Stomach smooth muscle (tissue), 2 donors: Measurements from ENCODE around the gene CABLES2.

Source experiments
- H3K27ac ChIP-seq: one replicate; pipeline ENCODE4 v1.7.0; 2013; ENCODE audit warnings: mild to moderate bottlenecking, low read length, inconsistent platforms
- H3K27me3 ChIP-seq, 2 donors: one replicate each; pipeline ENCODE4 v1.7.0; 2013; ENCODE audit warnings: low read length in 2 of 2; ENCODE audit not compliant: insufficient read depth in 2 of 2, control insufficient read depth in 1 of 2
- H3K36me3 ChIP-seq, 2 donors: one replicate each; pipeline ENCODE4 v1.7.0; 2013; ENCODE audit warnings: low read length in 2 of 2; ENCODE audit not compliant: control insufficient read depth in 2 of 2, insufficient read depth in 2 of 2
- H3K4me1 ChIP-seq: one replicate; pipeline ENCODE4 v1.7.0; 2013; ENCODE audit warnings: low read length; ENCODE audit not compliant: control insufficient read depth, insufficient read depth
- H3K4me3 ChIP-seq, 2 donors: one replicate each; pipeline ENCODE4 v1.7.0; 2013; ENCODE audit warnings: low read length in 2 of 2
- H3K9ac ChIP-seq, 2 donors: one replicate each; pipeline ENCODE4 v1.7.0; 2013; ENCODE audit warnings: low read length in 2 of 2, mild to moderate bottlenecking in 1 of 2
- H3K9me3 ChIP-seq, 2 donors: one replicate each; pipeline ENCODE4 v1.7.0; 2013; ENCODE audit warnings: low read length in 2 of 2; ENCODE audit not compliant: control insufficient read depth in 2 of 2
- donor health status: healthy.
- donor health status: Pancreatic carcinoma.

CABLES2 gene

DNA sequence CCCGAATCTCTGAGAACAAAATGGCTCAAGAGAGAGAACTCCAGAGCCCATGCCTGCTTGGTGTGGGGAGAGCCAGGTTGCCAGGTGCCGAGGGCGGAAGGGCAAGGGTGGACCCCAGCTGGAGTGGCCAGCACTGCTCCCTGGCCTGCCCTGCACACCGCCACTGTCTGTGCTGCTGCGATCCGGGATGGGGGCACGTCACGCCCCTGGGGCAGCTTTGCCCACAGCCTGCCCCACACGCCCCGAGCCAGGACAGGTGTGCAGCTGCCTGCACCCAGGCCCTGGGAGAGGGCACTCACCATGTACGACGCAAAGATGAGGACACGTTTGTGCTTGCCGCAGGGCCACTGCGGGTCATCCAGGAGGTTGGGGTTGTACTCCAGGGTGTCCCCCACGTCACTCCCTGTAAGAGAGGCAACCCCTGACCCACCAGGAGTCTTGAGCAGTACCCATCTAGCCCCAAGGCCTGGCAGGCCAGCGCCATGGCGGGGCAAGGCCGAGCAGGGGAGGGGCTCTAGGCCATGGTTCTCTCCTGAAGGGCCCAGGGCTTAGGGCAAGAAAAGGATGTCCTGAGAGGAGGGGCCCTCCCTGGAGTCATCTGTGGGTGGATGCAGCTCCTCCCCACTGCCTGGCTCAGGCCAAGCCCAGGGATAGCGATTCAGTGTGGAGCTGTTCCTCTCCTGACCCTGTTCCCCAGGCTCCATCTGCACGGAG, 14.3 kb downstream of the CABLES2 start:
- Histone ChIP-seq H3K9ac (no peak overlapping the region), H3K36me3 (peaks cover 16 to 40% of the 10 kb centered on the region in 2 donors), H3K4me3 (no peak overlapping the region), H3K27ac (no peak overlapping the region), H3K27me3 (no peaks in the 10 kb centered on the region), H3K9me3 (no peaks in the 10 kb centered on the region), H3K4me1 (peaks cover 6% of the 10 kb centered on the region)

GRCh38 chr20:62392077-62392418, 15.0 kb downstream of the CABLES2 start:
- no peak overlapping the region for H3K27ac ChIP-seq
- H3K9me3 ChIP-seq, result no peaks in the 10 kb centered on the region
- no peak overlapping the region for H3K4me3 ChIP-seq
- H3K9ac ChIP-seq, result no peak overlapping the region
- peaks cover 11% of the 10 kb centered on the region for H3K4me1 ChIP-seq
- H3K27me3 ChIP-seq, result no peaks in the 10 kb centered on the region
- H3K36me3 ChIP-seq, result peaks cover 16 to 40% of the 10 kb centered on the region in 2 donors

GRCh38 chr20:62391165-62392076, 15.7 kb downstream of the CABLES2 start:
- Histone ChIP-seq H3K9me3 (no peaks in the 10 kb centered on the region), H3K4me3 (no peak overlapping the region), H3K27ac (no peak overlapping the region), H3K36me3 (peaks cover 16 to 40% of the 10 kb centered on the region in 2 donors), H3K9ac (no peak overlapping the region), H3K4me1 (peaks cover 12% of the 10 kb centered on the region), H3K27me3 (no peaks in the 10 kb centered on the region)

GRCh38 chr20:62390317-62391164, 16.5 kb downstream of the CABLES2 start:
- no peak overlapping the region for H3K27ac ChIP-seq
- H3K4me3 ChIP-seq, result no peak overlapping the region
- H3K4me1 ChIP-seq, result peaks cover 18% of the 10 kb centered on the region
- H3K9ac ChIP-seq, result no peak overlapping the region
- H3K27me3 ChIP-seq, result no peaks in the 10 kb centered on the region
- H3K36me3 ChIP-seq, result peaks cover 16 to 40% of the 10 kb centered on the region in 2 donors
- no peaks in the 10 kb centered on the region for H3K9me3 ChIP-seq

DNA sequence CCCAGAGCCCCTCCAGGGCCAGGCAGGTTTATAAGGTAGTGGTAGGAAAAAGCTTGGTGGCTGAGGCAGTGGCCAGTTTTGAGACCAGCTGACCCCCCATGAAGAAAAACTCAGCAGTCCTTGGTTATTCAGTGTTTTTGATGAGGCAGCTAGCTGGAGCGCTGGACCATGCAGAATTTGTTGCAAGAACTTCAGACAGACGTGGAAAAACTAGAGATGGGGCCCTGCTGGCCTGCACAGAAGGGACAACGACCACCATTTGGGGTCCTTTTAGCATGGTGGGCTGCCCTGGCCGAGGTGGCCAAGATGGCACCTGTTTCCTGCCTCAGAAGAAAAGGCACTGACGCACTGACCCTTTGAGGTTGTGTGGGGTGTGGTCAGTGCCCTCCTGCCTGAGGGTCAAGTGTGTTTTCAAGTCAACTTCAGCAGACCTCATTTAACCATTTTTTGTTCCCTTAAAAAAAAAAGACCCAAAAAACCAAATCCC, 17.4 kb downstream of the CABLES2 start:
- H3K4me1 ChIP-seq, result peaks cover 20% of the 10 kb centered on the region
- H3K27me3 ChIP-seq, result no peaks in the 10 kb centered on the region
- no peaks in the 10 kb centered on the region for H3K9me3 ChIP-seq
- peaks cover 16 to 40% of the 10 kb centered on the region in 2 donors for H3K36me3 ChIP-seq
- no peak overlapping the region for H3K27ac ChIP-seq
- H3K9ac ChIP-seq, result no peak overlapping the region
- no peak overlapping the region for H3K4me3 ChIP-seq

DNA sequence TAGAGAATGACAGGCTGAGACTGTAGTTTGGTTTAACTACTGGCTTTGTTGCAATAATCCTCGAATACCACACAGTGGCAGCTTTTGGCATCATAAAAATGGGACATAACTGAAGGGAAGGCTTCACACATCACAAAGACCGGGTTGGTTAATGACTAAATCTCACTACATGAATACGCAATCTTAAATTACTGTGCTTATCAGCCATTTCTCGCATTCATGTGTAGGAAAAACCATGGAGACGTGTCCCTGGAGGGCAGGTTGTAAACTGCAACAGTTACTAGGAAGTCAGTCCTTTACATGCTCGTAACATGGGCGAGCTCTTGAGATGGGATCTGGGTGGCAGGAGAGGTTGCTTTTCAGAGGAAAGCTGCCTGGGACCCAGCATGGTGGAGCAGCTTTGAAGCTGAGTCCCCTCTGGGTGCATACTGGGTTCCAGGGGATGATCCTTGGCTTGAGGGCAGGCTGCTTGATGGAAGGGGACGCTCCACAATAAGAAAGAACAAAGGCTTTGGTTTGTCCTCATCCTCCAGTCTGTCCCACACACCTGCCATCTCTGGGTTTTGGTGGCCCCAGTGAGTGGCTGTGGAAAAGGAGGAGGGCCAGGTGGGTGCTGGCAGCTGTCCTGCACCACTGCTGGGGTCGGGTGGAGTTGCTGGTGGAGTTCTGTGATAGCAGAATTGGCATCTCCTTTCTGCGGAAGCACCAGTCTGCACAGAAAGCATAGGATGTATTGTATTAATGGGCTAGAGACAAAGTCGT, 18.1 kb downstream of the CABLES2 start:
- no peak overlapping the region for H3K27ac ChIP-seq
- H3K4me1 ChIP-seq, result peaks cover 20% of the 10 kb centered on the region
- H3K36me3 ChIP-seq, result peaks cover 16 to 35% of the 10 kb centered on the region in 2 donors
- H3K4me3 ChIP-seq, result no peak overlapping the region
- H3K9ac ChIP-seq, result no peak overlapping the region
- no peaks in the 10 kb centered on the region for H3K27me3 ChIP-seq
- H3K9me3 ChIP-seq, result no peaks in the 10 kb centered on the region

- H3K4me1 ChIP-seq, result peaks cover 20% of the 10 kb centered on the region
- H3K4me3 ChIP-seq, result peak overlapping the region; percentile 95
- H3K36me3 ChIP-seq, result peaks cover 15 to 28% of the 10 kb centered on the region in 2 donors
- no peaks in the 10 kb centered on the region for H3K9me3 ChIP-seq
- H3K27ac ChIP-seq, result no peak overlapping the region
- peak overlapping the region in 1 of 2 donors; percentile 91 for H3K9ac ChIP-seq
- H3K27me3 ChIP-seq, result no peaks in the 10 kb centered on the region
These were observed 19.0 kb downstream of the CABLES2 start for GRCh38 chr20:62387933-62388635.

GRCh38 chr20:62387219-62387913, 19.7 kb downstream of the CABLES2 start:
- H3K36me3 ChIP-seq, result peaks cover 10 to 26% of the 10 kb centered on the region in 2 donors
- peak overlapping the region; percentile 85 for H3K27ac ChIP-seq
- H3K4me3 ChIP-seq, result peak overlapping the region; percentile 95
- peak overlapping the region; percentile 78 to 91 for H3K9ac ChIP-seq
- H3K4me1 ChIP-seq, result peaks cover 23% of the 10 kb centered on the region
- no peaks in the 10 kb centered on the region for H3K9me3 ChIP-seq
- no peaks in the 10 kb centered on the region for H3K27me3 ChIP-seq
